Effector CD4-positive, alpha-beta T cell (primary cell): ENCODE data around the gene LPCAT2.

Source experiments
- DNase-seq: peaks from one replicate; pipeline ENCODE4 v3.0.0-alpha.2; 2020

LPCAT2 gene

GRCh38 chr16:55503726-55504550 is 4.9 kb upstream of the LPCAT2 start:
- no peak for DNase-seq

- DNase-seq: no peak
Observed at GRCh38 chr16:55505333-55506015, 3.4 kb upstream of the LPCAT2 start.

DNA sequence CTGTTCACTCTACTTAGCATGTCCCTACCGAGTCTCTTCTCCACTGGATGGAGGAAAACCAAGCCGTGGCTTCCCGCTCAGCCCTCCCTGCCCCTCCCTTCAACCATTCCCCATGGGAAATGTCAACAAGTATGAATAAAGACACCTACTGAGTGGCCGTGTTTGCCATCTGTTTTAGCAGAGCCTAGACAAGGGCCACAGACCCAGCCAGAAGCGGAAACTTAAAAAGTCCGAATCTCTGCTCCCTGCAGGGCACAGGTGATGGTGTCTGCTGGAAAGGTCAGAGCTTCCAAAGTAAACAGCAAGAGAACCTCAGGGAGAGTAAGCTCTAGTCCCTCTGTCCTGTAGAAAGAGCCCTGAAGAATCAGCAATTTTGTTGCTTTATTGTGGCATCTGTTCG is 2.8 kb upstream of the LPCAT2 start:
- no peak for DNase-seq

DNA sequence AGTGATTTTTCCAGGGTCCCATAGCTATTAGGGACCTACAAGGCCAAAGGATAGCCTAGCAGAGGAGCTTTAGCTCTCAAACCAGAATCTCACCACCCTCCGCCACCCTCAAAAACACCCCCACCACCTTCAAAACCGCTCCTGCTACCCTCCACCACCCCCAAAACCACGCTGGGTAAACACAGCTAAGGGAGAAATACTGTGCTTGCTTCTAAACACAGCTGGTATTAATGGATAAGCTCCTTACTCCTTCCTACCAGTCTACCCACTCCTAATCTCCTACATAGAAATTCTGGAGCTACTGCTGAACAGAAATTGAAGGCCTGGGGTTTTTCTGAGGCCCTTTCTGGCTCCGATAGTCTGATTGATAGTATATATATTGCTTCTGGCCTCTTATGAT is 2.2 kb upstream of the LPCAT2 start:
- no peak for DNase-seq

- DNase-seq: no peak
Observed at GRCh38 chr16:55508271-55508921, 476 bp upstream of the LPCAT2 start.

DNA sequence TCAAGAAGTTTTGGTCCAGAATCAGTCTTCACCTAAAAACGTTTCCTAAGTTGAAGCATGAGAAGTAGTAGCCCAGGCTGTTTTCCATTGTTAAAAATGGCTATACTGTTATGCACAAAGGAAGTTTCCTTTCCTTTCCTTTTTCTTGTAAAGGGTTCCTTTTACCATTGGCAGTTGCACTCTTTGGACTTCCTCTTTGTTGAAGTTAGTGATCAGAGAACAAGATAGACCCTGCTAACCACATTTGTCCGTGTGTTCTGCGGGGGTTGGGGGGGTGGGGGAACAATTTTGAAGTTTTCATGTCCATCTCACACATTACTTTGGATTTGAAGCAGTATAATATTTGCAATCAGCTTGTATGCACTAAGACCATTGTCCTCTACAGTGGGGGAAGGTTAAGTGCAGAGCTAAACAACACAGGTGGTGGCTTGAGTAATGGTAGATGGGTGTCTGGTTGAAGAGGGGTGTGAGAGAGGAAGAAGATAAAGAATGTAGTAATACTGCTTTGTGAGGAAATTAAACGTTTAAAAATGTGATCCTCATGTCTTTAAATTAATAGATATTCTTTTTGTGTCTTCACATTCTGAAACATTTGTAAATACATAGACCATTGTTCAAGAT is 1.4 kb downstream of the LPCAT2 start:
- no peak for DNase-seq

DNA sequence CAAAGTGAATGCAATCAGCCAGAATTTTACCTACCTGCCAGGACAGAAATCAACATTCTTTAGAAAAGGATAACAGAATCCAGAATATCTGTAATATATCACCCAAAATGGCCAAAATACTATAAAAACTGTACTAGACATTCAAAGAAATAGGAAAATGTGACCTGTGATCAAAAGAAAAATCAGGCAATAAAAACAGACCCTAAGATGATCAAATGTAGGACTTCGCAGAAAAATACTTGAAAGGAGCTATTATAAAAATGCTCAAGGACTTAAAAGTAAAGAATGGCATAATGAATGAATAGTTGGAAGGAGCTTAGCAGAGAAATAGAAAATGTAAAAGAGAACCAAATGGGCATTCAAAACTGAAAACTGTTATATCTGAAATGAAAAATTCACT is 4.1 kb downstream of the LPCAT2 start:
- DNase-seq: no peak

DNA sequence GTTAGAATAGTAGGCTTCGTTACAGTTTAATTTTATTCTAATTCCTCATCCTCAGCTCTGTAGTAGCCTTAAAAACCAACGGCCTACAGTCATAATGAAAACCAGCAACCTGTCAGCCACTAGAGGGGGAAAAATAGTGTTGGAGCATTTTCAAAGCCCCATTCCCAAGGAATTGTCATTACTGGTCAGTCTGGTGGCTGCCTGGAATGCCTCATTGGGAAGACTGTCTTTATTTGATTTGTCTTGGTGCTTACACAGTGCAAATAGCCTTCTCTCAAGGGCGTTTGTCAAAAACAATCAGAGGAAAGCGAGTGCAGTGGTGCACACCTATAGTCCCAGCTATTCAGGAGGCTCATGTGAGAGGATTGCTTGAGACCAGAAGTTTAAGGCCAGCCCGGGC is 4.7 kb downstream of the LPCAT2 start:
- no peak for DNase-seq

DNA sequence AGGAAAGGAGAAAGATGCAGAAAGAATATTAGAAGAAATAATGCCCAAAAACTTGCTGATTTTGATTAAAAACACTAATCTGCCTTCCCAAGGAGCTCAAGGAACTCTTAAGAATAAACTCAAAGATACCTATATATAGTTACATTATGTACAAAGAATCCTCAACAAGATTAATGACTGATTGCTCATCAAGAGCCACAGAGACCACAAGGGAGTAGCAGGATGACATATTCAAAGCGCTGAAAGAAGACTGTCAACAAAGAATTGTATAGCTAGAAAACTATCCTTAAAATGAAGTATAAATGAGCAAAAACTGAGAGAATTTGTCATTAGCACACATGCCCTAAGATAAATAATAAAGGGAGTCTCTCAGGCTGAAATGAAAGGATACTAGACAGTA is 6.2 kb downstream of the LPCAT2 start:
- DNase-seq: no peak

GRCh38 chr16:55521792-55522191 is 12.9 kb downstream of the LPCAT2 start:
- DNase-seq: no peak

- no peak for DNase-seq
Observed at GRCh38 chr16:55526441-55526840, 17.6 kb downstream of the LPCAT2 start.

- DNase-seq: no peak
Observed at GRCh38 chr16:55527885-55528284, 19.0 kb downstream of the LPCAT2 start.

DNA sequence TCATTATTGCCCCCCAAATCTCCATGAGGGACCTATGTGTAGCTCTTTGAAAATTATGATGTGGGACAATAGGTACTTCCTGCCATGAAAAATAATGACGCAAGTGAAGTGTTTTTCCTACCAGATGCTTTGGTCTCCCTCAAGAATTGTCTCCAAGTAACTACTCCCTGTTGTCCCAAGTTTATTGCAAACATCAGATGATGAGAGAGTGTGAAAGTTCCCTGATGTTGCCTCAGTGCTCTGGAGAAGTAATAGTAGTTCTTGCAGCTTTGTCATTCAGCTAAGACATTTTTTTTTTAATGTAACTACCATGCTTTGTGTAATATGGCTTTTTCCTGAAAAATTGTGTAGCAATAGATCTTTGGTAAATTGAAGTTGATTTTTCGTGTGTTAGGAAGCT is 20.1 kb downstream of the LPCAT2 start:
- DNase-seq: no peak

DNA sequence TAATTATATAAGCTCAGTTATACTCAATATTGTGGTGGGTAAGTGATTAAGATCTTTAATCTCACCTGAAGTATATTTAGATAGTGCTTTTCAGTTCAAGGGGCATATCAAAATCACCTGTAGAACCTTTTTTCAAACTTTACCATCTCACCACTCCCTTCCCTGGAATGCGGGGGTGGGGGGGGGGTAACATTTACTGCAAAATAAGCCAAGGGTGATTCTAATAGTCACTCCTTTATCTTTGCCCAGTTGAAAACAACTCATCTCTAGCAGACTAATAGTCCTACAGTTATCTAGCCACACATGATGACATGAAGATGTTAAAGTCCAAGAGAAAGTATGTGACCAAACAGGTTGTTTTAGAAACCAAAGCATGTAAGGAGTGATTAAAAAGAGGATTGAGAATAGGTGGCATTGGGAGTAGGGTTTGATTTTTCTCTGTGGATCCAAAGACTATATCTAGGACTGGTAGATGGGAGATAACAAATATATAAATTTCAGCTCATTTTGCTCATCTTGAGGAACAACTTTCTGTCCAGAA is 21.5 kb downstream of the LPCAT2 start:
- no peak for DNase-seq

- DNase-seq: no peak
Observed at GRCh38 chr16:55532227-55532626, 23.4 kb downstream of the LPCAT2 start.

- DNase-seq: no peak
Observed at GRCh38 chr16:55534756-55535155, 25.9 kb downstream of the LPCAT2 start.

DNA sequence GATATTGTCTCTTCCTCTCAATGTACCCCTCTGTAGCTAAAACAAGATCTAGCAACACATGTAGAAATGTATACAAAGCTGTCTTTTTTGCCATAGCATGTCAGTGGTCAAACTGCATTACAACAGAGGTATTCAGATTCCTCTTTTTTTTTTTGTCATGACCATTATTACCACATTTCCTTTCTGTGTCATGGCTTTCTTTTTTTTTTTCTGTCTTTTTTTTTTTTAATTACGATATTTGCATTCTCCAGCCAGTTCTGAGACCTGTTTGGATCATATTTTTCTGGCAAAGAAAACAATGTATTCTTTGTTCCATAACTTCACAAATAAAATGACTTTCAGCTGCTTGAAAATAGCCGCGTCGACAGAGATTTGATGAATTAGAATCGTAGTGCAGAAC is 30.2 kb downstream of the LPCAT2 start:
- DNase-seq: no peak

DNA sequence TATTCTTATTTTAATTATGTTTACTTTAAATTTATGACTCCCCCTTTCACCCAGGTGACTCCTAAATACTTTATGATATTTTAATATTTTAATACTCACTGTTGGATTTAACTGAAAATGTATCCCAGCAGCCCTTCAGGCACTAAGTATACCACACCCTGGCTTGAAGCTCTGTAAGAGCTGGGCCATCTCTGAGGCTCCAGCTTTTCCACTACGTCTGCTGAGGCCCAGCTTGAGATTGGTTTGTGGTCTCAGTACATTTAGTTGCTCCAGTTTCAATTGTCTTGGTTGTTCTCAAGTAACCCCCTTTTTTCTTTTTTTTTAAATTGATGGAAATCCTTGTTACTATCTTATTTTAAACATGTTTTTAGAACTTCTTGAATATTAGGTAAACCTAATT is 30.6 kb downstream of the LPCAT2 start:
- no peak for DNase-seq

GRCh38 chr16:55540221-55540620 is 31.3 kb downstream of the LPCAT2 start:
- no peak for DNase-seq

DNA sequence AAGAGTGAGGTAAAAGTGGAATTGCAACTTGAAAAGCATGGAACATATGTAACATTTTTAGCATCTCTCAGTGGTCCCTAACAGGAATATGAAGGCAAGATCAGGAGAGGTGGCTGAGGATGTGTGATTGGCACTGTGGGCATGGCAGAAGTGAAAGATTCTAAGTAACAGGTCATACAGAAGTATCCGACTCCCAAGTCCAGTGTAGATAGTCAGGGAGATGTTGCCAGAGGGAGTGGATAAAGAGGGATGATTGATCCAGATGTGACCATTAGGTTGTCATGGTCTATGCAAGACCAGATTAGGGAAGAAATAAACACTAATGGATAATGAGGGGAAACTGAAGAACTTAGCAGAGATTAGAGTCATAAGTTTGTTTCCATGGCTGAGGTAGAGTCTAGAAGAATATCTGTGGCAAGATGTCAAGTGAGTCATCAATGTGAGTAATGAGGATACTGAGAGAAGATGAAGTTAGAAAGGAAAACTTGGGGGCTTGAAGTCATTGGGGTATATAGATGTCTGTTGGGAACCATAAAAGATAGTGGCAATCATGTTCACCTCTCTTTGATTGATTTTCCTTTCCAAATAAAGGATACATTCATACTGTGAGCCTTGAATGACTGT is 33.7 kb downstream of the LPCAT2 start:
- DNase-seq: no peak

DNA sequence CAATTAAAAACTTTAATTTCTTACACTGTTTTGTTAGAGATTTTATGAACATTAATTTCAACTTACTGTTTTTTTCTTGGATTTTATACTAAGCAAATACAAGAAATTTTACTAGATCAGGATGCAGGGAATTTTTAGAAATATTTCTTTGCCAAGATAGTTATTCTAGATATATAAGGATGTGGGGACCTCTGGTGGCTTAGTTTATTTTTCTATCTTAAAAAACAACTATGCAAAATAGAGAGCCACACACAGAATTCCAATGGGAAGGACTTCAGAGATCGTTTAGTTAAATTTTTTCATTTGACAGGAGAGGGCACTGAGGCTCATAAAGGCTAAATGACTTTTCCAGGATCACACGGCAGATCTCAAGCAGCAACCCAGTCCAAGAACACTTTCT is 34.6 kb downstream of the LPCAT2 start:
- no peak for DNase-seq

- no peak for DNase-seq
Observed at GRCh38 chr16:55552621-55553020, 43.7 kb downstream of the LPCAT2 start.

GRCh38 chr16:55555436-55555835 is 46.6 kb downstream of the LPCAT2 start:
- DNase-seq: no peak
